Measurements from ENCODE around the gene LRTM2. TPM values are rescaled to one million over a fixed set of nuclear protein-coding genes. Genes with fewer than 3 reads are reported as not detected.

Gene LRTM2
- total RNA-seq, 1 donor from 2014 or later: not detected

DNA sequence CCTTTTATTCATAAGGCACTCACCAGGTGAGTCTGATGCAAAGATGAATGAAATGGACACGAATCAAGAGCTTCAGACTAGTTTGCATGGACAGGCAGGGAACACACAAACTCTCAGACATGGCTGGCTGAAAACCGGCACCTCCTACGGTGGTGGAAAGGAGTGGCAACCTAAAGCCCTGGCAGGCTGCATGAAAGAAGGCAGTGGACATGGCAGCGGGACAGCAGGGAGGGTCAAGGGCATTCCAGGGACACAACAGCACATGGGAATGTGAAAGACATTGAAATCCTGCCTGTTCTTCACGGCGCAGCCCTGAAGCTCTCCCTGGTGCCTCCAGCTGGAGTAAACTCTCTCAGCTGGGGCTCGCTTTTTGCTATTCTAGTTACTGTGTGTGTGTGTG, 16.6 kb upstream of the LRTM2 start:
- no peak overlapping the region for H2AFZ ChIP-seq (replicated peaks)
- H3K4me1 ChIP-seq: no peaks in the 10 kb centered on the region
- H3K36me3 Mint-ChIP-seq: no peaks in the 10 kb centered on the region
- no peak overlapping the region for H3K27ac ChIP-seq
- no peak overlapping the region for H3K27ac Mint-ChIP-seq
- no peak overlapping the region for H3K4me3 ChIP-seq
- TF ChIP-seq CTCF (IDR thresholded peaks at IDR 0.05) (no peak), EZH2 (IDR thresholded peaks at IDR 0.05) (no peak), EZH2phosphoT487 (IDR thresholded peaks at IDR 0.05) (no peak)
- H3F3A ChIP-seq (ENCODE audit: low read depth): no peaks in the 10 kb centered on the region
- DNase-seq (ENCODE audit: low spot score): no peak
- H3K9ac ChIP-seq: no peak overlapping the region
- no peaks in the 10 kb centered on the region for H3K79me2 ChIP-seq (ENCODE audit: low read depth)
- no peaks in the 10 kb centered on the region for H3K9me3 ChIP-seq (ENCODE audit: low read depth)
- H3K4me3 Mint-ChIP-seq: no peak overlapping the region
- H3K4me2 ChIP-seq: no peak overlapping the region
- H3K27me3 ChIP-seq: no peaks in the 10 kb centered on the region
- peaks cover 19% of the 10 kb centered on the region for H3K4me1 Mint-ChIP-seq
- no peaks in the 10 kb centered on the region for H3K36me3 ChIP-seq
- no peaks in the 10 kb centered on the region for H3K9me3 Mint-ChIP-seq
- H4K20me1 ChIP-seq (ENCODE audit: low read depth): no peaks in the 10 kb centered on the region
- peaks cover 13% of the 10 kb centered on the region for H3K27me3 Mint-ChIP-seq (ENCODE audit: insufficient read depth, low read depth)

DNA sequence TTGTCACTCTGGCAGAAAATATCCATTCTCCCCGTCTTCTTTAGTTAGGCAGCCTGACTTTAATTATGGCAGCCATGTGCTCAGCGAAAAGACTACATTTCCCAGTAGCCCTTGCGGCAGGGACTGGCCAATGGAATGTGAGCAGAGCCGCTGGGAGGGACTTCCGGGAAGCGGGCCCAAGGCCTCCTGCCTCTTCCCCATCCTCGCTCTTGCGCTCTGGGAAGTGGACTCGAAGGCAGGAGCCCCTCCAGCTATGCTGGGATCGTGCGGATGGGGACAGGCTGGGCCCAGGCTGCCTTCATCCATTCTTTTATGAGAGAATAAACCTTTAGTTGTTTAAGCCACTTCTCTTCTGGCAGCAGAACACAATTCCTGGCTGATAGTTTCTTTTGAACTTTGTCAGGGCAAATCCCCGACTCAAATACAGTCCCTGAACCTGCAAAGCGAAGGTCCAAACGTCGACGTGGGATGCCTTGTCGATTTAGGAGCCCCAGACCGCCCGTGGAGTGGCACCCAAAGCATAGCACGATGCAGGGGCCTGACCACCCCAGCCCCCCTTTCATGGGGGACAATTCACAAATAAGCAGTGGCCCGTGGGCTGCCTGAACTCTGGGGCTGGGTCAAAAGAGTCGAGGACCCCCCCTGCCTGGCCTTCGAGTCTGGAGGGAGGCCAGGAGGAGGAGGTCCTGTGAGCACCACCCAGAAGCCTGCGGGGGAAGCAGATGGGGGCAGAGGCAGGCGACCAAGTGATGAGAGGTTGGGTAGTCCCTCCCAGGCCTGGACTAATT, 15.6 kb upstream of the LRTM2 start:
- peak; percentile 91 for DNase-seq (ENCODE audit: low spot score)
- no peak overlapping the region for H3K9ac ChIP-seq
- H3K27ac ChIP-seq: no peak overlapping the region
- H3K79me2 ChIP-seq (ENCODE audit: low read depth): no peaks in the 10 kb centered on the region
- no peak overlapping the region for H3K4me3 Mint-ChIP-seq
- no peaks in the 10 kb centered on the region for H3K36me3 ChIP-seq
- no peaks in the 10 kb centered on the region for H3K9me3 ChIP-seq (ENCODE audit: low read depth)
- no peaks in the 10 kb centered on the region for H3K27me3 ChIP-seq
- H4K20me1 ChIP-seq (ENCODE audit: low read depth): no peaks in the 10 kb centered on the region
- no peak for TF ChIP-seq EZH2phosphoT487 (IDR thresholded peaks at IDR 0.05)
- TF ChIP-seq CTCF (IDR thresholded peaks at IDR 0.05): no peak
- no peak for TF ChIP-seq EZH2 (IDR thresholded peaks at IDR 0.05)
- H3K4me1 Mint-ChIP-seq: peaks cover 26% of the 10 kb centered on the region
- peaks cover 2% of the 10 kb centered on the region for H3K9me3 Mint-ChIP-seq
- no peak overlapping the region for H3K4me2 ChIP-seq
- H2AFZ ChIP-seq (replicated peaks): peak overlapping the region; percentile 44
- H3K36me3 Mint-ChIP-seq: peaks cover 2% of the 10 kb centered on the region
- peaks cover 11% of the 10 kb centered on the region for H3K27me3 Mint-ChIP-seq (ENCODE audit: insufficient read depth, low read depth)
- H3K4me1 ChIP-seq: no peaks in the 10 kb centered on the region
- H3F3A ChIP-seq (ENCODE audit: low read depth): no peaks in the 10 kb centered on the region
- peak overlapping the region; percentile 90 for H3K27ac Mint-ChIP-seq
- no peak overlapping the region for H3K4me3 ChIP-seq

DNA sequence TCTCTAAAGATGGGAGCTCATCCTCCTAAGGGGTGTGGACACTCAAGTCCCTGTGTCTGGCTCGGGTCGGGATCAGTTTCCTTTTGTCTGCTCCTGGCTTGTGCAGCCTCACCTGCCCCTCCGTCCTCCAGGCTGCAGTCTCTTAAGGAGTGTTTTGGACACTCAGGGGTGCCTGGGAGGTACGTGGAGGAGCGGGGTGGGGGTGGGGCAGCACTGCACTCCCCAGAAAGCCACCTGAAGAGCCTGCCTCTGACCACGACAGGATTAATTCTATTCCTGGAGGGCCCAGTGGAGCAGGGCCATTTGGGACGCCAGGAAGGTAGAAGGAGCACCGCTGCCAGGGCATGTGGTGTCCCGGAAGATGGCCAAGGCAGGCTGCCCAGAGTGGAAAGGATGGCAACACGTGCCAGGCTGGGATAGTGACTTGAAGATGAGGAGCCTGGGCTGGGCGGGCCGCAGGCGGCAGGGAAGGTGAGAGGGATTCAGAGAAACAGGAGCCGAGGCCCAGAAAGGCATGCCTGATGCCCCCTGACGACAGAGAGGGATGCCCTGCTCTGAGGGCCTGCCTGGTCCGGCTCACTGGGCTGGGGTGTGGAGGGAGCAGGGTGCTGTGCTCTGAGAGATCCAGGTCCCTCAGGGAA, 14.8 kb upstream of the LRTM2 start:
- no peaks in the 10 kb centered on the region for H3K9me3 ChIP-seq (ENCODE audit: low read depth)
- peaks cover 2% of the 10 kb centered on the region for H3K9me3 Mint-ChIP-seq

More for the DNA sequence above, 14.8 kb upstream of the LRTM2 start:
- Histone ChIP-seq H3K27me3 (no peaks in the 10 kb centered on the region), H3K36me3 (no peaks in the 10 kb centered on the region), H3K4me2 (no peak overlapping the region), H4K20me1 (ENCODE audit: low read depth) (no peaks in the 10 kb centered on the region), H3K4me1 (no peaks in the 10 kb centered on the region), H2AFZ (replicated peaks) (no peak overlapping the region), H3F3A (ENCODE audit: low read depth) (no peaks in the 10 kb centered on the region), H3K4me3 (no peak overlapping the region), H3K27ac (no peak overlapping the region), H3K9ac (no peak overlapping the region), H3K79me2 (ENCODE audit: low read depth) (no peaks in the 10 kb centered on the region)
- Mint-ChIP-seq H3K36me3 (peaks cover 2% of the 10 kb centered on the region), H3K27me3 (ENCODE audit: insufficient read depth, low read depth) (peaks cover 11% of the 10 kb centered on the region), H3K27ac (no peak overlapping the region), H3K4me3 (no peak overlapping the region), H3K4me1 (peaks cover 31% of the 10 kb centered on the region)
- TF ChIP-seq EZH2 (IDR thresholded peaks at IDR 0.05): no peak
- no peak for TF ChIP-seq EZH2phosphoT487 (IDR thresholded peaks at IDR 0.05)
- no peak for TF ChIP-seq CTCF (IDR thresholded peaks at IDR 0.05)
- no peak for DNase-seq (ENCODE audit: low spot score)
